Gastrocnemius medialis (tissue), 4 donors: Measurements from ENCODE around the gene AQP12B.
"Not testable (repeated sequence)": the region's sequence is repeated elsewhere in the genome, so short reads cannot be mapped to it uniquely, and the experiment has no call there.

Experiments used
- POLR2A ChIP-seq, 2 donors: fragments of 450-650 bp; IDR thresholded peaks; one replicate each; pipeline ENCODE4 v1.6.1; 2017; ENCODE audit warnings: antibody characterized with exemption in 2 of 2, mild to moderate bottlenecking in 2 of 2, moderate library complexity in 2 of 2
- TF ChIP-seq, protein P1 (sequence below), 5 experiments: fragments of 450-650 bp in 3 of 5; fragments of 200-600 bp in 2 of 5; sonication (generic) in 2 of 5; IDR thresholded peaks in 4 of 5; conservative IDR thresholded peaks in 1 of 5; 1 replicate in 4 of 5; 2 replicates in 1 of 5; pipeline ENCODE4 v1.5.1; 2016 to 2019; ENCODE audit warnings: antibody characterized with exemption in 5 of 5, mild to moderate bottlenecking in 3 of 5, moderate library complexity in 3 of 5

GRCh38 chr2:240682431-240683224, at the start of gene AQP12B:
- TF ChIP-seq, protein P1, sequence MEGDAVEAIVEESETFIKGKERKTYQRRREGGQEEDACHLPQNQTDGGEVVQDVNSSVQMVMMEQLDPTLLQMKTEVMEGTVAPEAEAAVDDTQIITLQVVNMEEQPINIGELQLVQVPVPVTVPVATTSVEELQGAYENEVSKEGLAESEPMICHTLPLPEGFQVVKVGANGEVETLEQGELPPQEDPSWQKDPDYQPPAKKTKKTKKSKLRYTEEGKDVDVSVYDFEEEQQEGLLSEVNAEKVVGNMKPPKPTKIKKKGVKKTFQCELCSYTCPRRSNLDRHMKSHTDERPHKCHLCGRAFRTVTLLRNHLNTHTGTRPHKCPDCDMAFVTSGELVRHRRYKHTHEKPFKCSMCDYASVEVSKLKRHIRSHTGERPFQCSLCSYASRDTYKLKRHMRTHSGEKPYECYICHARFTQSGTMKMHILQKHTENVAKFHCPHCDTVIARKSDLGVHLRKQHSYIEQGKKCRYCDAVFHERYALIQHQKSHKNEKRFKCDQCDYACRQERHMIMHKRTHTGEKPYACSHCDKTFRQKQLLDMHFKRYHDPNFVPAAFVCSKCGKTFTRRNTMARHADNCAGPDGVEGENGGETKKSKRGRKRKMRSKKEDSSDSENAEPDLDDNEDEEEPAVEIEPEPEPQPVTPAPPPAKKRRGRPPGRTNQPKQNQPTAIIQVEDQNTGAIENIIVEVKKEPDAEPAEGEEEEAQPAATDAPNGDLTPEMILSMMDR (IDR thresholded peaks at IDR 0.05 in 4 of 5, conservative IDR thresholded peaks at IDR 0.05 in 1 of 5): not testable (repeated sequence)
- not testable (repeated sequence) for TF ChIP-seq POLR2A (IDR thresholded peaks at IDR 0.05)
